ENCODE results near the gene CDH23. TPM values are rescaled to one million over a fixed set of nuclear protein-coding genes. Genes with fewer than 3 reads are reported as not detected.
A peak's percentile ranks its signal among the peaks of the same experiment; 100 is the strongest.
"Not testable (repeated sequence)": the region's sequence is repeated elsewhere in the genome, so short reads cannot be mapped to it uniquely, and the experiment has no call there.

The CDH23 gene
- total and polyA plus RNA-seq, 2 donors: 3.6 to 9.9 TPM

GRCh38 chr10:71850743-71851464 lies 454.2 kb downstream of the CDH23 start, which contains the start of gene PSAP:
Gene PSAP (minus strand): TSS chr10:71851251. CDS start chr10:71851221, 30 bp downstream.
- WGBS: under 1% methylated on average over 49 of the region's 49 CpGs
- no peaks in the 10 kb centered on the region for H3K4me1 ChIP-seq (ENCODE audit: insufficient read depth)
- peak; percentile 96 for DNase-seq (ENCODE audit: extremely low spot score)
- H3K27ac ChIP-seq (ENCODE audit: low read depth): peak within 1 kb of the TSS; percentile 97
- H3K4me3 ChIP-seq (ENCODE audit: low read depth, low read length): peak within 1 kb of the TSS; percentile 87
- H3K36me3 ChIP-seq (ENCODE audit: insufficient read depth): no peaks in the 10 kb centered on the region

- H3K36me3 ChIP-seq (ENCODE audit: insufficient read depth); H3K4me1 ChIP-seq (ENCODE audit: insufficient read depth); DNase-seq (ENCODE audit: extremely low spot score); H3K27ac ChIP-seq (ENCODE audit: low read depth); H3K4me3 ChIP-seq (ENCODE audit: low read depth, low read length): not testable (repeated sequence)
- 43% methylated on average over 20 of the region's 20 CpGs for WGBS
These were observed 454.9 kb downstream of the CDH23 start for GRCh38 chr10:71851465-71852095.

DNA sequence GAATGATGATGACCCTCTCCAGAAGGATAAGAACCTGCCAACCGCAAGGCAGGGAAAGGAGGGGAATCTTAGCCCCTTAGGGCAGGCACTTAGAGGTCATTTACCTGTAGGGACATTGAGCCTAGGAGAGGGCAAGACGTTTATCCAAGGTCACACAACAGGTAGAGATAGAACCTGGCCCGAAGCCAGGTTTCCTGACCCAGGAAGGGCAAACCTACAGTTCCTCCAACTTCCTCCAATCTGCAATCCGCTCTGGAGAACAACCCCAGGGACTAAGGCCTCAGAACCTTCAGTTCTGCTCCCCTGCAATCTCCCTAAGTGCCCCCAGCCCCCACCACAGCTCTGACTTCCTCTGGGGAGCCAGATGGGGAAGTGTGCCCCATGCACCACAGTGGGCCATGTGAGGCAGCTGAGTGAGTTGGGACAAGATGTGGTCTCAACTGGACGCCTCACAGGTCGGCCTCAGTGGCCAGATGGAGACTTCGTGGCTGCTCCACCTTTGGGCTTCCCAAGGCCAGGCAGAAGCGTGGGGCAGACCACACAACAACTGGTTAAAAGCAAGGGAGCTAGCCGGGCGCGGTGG lies 455.7 kb downstream of the CDH23 start:
- H3K4me1 ChIP-seq (ENCODE audit: insufficient read depth): no peaks in the 10 kb centered on the region
- no peak for DNase-seq (ENCODE audit: extremely low spot score)
- no peak overlapping the region for H3K4me3 ChIP-seq (ENCODE audit: low read depth, low read length)
- WGBS: 84% methylated on average over 11 of the region's 11 CpGs
- H3K27ac ChIP-seq (ENCODE audit: low read depth): no peak overlapping the region
- no peaks in the 10 kb centered on the region for H3K36me3 ChIP-seq (ENCODE audit: insufficient read depth)

DNA sequence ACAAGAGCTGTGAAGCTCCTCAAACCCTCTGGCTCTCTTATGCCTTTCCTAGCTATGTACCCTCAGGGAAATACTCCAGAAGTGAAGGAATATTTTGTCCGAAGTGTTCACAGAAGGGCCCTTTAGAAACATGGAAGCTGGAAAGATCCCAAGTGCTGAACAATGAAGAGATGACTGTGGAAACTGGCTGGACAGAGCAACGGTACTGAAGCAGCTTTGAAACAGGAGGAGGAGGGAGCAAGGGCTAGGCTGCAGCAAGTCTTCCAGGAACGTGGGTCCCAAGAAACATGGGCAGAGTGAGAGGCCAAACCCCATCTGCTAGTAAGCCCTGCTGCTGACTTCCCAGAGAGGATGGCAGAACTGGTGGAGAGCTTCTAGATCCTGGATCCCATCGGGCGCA lies 457.3 kb downstream of the CDH23 start:
- 48% methylated on average over 5 of the region's 5 CpGs for WGBS
- Histone ChIP-seq H3K4me1 (ENCODE audit: insufficient read depth) (no peaks in the 10 kb centered on the region), H3K4me3 (ENCODE audit: low read depth, low read length) (no peak overlapping the region), H3K27ac (ENCODE audit: low read depth) (no peak overlapping the region), H3K36me3 (ENCODE audit: insufficient read depth) (no peaks in the 10 kb centered on the region)
- no peak for DNase-seq (ENCODE audit: extremely low spot score)

GRCh38 chr10:71856619-71857018 lies 459.9 kb downstream of the CDH23 start:
- Histone ChIP-seq H3K4me3 (ENCODE audit: low read depth, low read length) (no peak overlapping the region), H3K27ac (ENCODE audit: low read depth) (no peak overlapping the region), H3K4me1 (ENCODE audit: insufficient read depth) (no peaks in the 10 kb centered on the region), H3K36me3 (ENCODE audit: insufficient read depth) (no peaks in the 10 kb centered on the region)
- no peak for DNase-seq (ENCODE audit: extremely low spot score)
- WGBS: 88% methylated on average over 4 of the region's 4 CpGs

DNA sequence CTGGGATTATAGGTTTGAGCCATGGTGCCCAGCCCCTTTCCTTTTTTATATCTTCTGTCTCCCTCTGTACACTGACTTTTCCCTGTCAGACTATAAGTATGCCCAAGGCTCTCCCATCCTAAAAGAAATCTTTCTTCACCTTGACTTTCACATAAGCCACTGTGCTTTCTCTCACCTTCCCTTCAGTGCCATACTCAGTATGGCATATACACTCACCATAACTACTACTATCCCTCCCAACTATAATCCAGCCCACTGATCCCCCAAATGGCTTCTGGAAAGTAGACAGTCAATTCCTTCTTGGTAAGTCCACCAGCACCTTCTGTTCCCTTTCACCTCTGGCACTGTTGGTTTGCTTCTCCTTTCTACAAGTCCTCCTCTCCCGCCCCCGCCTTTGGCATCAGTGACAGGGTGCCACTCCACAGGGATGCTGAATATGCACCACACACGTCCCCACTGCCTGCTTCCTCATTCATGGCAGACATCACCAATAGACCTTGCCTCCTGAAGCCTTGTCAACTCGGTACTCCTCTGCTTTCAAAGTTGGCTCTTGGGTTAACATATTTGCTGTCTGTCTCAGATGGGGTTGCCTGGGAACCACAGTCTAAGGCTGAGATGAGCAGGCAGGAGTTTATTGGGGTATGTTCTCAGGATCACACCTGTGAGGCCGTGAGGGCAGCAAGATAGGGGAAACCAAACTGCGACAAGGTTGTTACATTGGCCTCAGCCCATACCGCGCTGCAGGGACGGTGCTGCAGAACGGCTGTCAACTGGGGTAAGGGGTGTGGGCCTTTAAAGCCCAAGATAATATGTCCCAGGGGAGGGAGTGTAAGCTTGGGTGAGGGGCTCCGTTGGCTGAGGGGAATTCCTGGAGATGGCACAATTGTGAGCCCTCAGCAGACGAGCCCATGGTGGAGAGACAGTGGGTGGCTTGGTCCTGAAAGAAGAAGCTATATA lies 461.5 kb downstream of the CDH23 start:
- no peak for DNase-seq (ENCODE audit: extremely low spot score)
- WGBS: 81% methylated on average over 12 of the region's 12 CpGs
- Histone ChIP-seq H3K4me3 (ENCODE audit: low read depth, low read length) (no peak overlapping the region), H3K27ac (ENCODE audit: low read depth) (no peak overlapping the region), H3K36me3 (ENCODE audit: insufficient read depth) (no peaks in the 10 kb centered on the region), H3K4me1 (ENCODE audit: insufficient read depth) (no peaks in the 10 kb centered on the region)

DNA sequence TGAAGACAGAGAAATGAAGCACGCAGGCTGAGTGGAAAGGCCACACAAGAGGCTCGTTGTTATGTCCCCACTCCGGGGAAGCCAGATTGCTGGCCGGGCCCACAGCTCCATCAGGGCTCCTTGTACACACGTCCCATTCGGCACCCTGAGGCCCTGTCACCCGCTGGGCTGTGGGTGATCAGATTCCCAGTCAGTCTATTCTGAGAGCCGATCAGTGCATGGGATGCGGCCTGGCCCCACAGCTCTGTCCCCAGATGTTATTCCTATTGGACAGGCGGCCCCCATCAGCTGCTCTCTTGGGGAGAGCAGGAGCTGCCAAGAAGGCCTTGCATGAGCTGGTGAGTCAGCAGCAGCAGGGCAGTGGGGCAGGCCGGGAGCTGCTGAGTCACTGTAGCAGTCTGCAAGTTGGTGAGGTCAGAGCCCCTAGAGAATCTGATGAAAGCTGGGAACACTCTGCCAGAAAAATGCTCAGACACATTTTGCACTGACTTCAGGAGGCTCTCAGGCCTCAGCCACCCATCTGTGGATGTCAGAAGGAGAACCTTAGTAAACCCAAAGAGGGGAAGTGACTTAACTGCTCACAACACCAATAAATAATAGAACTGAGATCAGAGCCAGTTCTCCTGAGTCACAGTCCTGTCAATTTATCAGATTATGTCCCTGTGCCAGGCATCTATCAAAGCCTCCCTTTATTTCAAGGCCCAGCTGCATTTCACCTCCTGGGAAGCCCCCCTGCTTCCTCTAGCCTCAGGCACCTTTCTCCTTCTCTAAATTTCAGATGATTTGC lies 463.7 kb downstream of the CDH23 start:
- 20% methylated on average over 11 of the region's 11 CpGs for WGBS
- peak; percentile 58 for DNase-seq (ENCODE audit: extremely low spot score)
- Histone ChIP-seq H3K4me1 (ENCODE audit: insufficient read depth) (no peaks in the 10 kb centered on the region), H3K36me3 (ENCODE audit: insufficient read depth) (no peaks in the 10 kb centered on the region), H3K27ac (ENCODE audit: low read depth) (peak overlapping the region; percentile 62), H3K4me3 (ENCODE audit: low read depth, low read length) (no peak overlapping the region)

DNA sequence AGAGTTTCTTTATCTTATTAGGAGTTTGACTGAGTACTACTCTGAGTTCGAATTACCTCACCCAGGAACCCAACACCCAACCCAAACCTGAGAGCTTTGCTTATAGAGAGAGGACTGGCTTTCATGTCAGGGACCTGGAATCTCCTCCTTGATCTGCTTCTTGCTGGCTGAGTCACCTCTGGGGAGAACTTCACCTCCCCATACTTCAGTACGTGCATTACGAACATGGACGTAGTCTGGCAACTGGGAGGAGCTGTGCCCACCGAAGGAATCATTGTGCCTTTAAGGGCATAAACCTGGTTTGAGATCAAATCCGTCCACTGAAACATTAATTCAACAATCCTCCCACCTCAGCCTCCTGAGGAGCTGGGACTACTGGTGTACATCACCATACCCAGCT lies 466.5 kb downstream of the CDH23 start:
- H3K4me3 ChIP-seq (ENCODE audit: low read depth, low read length): no peak overlapping the region
- DNase-seq (ENCODE audit: extremely low spot score): no peak
- WGBS: 93% methylated on average over 6 of the region's 6 CpGs
- no peak overlapping the region for H3K27ac ChIP-seq (ENCODE audit: low read depth)
- H3K4me1 ChIP-seq (ENCODE audit: insufficient read depth): no peaks in the 10 kb centered on the region
- no peaks in the 10 kb centered on the region for H3K36me3 ChIP-seq (ENCODE audit: insufficient read depth)

DNA sequence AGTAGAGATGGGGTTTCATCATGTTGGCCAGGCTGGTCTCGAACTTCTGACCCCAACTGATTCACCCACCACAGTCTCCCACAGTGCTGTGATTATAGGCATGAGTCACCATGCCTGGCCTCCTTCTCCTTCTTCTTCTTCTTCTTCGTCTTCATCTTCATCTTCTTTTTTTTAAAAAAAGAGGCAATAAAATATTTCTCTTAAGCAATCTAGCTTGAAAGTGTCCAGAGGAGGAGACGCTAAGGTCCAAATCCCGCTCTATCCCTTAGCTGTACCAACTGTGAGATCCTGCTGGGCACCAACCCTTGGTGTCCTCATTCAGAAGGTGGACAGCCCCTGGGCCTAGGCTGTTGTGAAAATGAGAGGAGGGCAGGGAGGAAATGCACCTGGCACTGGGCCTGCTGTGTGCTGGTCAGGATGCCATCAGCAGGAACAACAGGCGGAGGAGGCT lies 468.2 kb downstream of the CDH23 start:
- 78% methylated on average over 5 of the region's 5 CpGs for WGBS
- no peak for DNase-seq (ENCODE audit: extremely low spot score)
- H3K4me3 ChIP-seq (ENCODE audit: low read depth, low read length): no peak overlapping the region
- H3K36me3 ChIP-seq (ENCODE audit: insufficient read depth): no peaks in the 10 kb centered on the region
- no peaks in the 10 kb centered on the region for H3K4me1 ChIP-seq (ENCODE audit: insufficient read depth)
- H3K27ac ChIP-seq (ENCODE audit: low read depth): no peak overlapping the region

Small RNAs within 50 kb of the gene (small RNA-seq; reads per million reads assigned to genes)
- gene MIR7152 (0.12 reads per million), gene RNU7-38P (not detected)

Other genes with a start within 250 kb of the CDH23 start
- gene UNC5B, start 184.3 kb upstream of the CDH23 start, total RNA-seq: 12.8 TPM
- gene UNC5B, start 184.3 kb upstream of the CDH23 start, polyA plus RNA-seq: 10.1 TPM
- 4.8 TPM for gene SLC29A3, start 77.7 kb upstream of the CDH23 start, total RNA-seq
- 8.3 TPM for gene SLC29A3, start 77.7 kb upstream of the CDH23 start, polyA plus RNA-seq

Measured in urinary bladder (tissue), 4 donors.